GM21619 (cell line): ENCODE data around the gene DCHS2.

Experiments used
- ATAC-seq: cut with Tn5 transposase; IDR thresholded peaks from one replicate; pipeline ENCODE4 v1.9.1; 2021; ENCODE audit not compliant: unreplicated experiment

Gene DCHS2

DNA sequence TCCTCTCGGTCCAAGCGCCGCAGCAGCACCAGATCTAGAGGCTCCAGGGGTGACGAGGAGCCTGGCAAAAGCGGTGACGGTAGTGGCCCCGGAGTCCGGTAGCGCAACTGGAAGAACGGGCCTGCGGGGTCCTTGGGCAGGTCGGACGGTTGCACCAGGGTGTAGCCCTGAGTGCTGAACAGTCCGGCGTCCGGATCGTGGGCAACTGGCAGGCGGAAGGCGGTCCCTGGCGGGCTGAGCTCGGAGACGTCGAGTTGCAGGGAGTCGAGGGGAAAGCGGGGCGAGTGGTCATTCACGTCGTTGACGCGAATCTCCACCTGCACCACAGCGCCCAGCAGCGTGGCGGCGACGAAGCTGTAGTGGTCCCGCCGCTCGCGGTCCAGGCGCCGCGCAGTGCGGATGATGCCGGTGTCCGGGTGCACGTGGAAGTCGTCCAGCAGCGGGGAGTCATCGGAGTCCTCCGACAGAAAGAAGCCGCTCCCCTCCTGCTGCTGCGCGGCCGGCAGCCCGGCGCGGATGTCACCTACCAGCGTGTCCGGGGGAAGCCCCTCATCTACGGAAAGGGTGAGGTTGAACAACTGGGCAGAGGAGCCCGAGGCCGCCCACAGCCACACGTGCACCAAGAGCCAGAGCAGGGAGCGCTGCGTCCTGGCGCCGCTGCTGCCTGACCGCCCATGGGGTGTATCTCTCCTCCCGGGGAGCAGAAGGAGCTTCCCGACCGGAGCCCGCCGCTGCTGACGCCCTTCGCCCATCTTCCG lies 837 bp downstream of the DCHS2 start:
- ATAC-seq = peak; percentile 70

DNA sequence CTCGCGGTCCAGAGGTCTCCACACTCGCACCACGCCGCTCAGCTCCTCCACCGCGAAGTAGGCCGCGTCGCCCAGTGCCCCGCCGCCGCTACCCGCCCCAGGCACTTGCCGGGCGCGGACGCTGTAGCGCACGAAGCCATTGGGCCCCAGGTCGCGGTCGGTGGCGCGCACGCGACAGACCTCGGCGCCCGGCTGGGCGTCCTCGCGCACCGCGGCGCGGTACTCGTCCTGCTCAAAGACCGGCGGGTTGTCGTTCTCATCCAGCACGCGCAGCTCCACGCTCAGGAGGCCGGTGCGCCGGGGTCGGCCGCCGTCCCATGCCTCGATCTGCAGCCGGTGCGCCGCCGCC lies 1.4 kb downstream of the DCHS2 start:
- ATAC-seq = no peak

DNA sequence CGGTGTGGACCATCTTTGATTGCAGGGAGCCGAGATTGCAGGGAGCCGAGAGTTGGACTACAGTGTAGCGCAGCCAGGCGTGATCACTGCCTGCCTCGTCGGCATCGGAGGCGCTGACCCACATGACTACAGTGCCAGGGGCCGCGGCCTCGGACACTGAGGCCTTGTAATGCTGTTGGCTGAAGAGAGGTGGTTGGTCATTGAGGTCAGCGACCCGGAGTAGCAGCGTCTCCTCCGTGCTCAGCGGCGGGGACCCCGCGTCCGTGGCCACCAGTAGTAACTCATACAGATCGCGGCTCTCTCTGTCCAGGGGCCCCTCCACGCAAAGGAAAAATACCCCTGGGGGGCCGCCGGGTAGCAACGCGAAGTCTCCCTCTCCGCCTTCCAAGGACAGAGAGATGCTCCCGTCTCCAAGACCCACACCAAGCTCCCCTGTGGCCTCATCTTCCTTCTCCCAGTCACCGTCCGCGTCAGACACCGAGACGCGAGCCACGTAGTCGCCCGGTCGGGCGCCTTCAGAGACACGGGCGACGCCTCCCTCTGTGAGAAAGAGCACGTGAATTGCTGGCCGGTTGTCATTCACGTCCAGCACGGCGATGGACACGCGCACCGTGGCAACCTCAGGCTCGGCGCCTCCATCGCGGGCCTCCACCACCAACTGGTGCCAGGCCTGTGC lies 1.9 kb downstream of the DCHS2 start:
- no peak for ATAC-seq

DNA sequence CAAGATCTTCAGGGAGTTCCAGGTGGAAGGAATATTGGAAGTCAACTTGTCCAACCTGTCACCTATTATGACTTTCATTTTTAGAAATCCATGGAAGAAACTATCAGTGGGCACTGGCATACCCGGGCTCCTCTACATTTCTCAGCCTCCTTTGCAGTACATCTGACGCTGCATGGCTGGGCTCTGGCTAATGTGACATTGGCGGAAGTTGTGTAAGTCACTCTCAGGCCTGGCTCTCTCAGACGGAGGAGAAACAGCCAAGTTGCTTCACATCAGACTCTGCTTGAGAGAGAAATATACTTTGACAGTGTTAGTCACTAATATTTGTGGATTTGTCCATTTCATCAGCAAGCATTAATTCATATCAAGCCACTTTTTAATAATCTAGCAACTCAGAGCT lies 4.5 kb downstream of the DCHS2 start:
- no peak for ATAC-seq

DNA sequence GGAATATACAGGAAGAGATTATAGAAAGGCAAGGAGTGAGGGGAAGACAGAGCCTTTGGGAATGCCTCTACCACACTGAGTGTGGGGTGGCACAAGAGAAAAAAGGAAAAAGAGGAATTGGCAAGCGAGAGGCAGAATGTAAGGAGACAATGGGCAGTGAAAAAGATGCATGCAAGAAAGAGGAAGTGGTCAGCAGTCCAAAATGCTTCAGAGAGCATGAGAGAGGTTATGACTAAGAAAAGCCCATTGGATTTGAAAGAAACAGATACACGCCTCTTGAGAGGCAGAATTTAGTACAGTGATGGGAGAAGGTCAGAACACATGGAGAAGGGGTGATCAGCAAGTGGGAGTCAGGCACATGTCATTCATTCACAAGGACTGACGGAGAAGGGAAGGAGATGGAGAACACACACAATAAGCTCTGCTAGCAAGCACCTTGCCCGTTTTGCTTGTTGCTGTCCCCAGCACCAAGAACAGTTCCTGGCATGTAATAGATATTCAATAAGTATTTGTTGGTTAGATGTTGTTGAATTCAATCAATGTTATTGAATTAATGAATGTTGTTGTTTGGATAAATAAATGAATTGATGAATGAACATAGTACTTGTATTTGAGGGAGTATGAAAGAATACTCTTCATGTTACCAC lies 6.3 kb downstream of the DCHS2 start:
- peak; percentile 99 for ATAC-seq

DNA sequence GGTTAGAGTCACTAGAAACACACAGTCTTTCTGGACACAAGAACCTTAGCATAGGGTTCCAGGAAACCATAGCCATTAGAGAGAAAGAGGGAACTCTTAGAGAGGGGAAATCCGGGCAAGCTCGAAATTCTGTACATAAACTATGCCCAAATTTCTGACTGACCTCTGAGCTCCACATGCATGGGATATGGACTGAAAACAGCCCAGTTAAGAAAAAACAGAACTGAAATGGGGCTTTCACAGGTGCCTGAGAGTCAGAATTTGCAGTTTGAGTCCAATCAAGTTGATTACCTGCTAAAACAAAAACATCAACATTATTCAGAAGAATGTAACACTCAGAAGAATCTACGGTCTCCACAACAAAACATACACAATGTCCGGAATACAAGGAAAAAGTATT lies 13.1 kb downstream of the DCHS2 start:
- ATAC-seq = peak; percentile 20

DNA sequence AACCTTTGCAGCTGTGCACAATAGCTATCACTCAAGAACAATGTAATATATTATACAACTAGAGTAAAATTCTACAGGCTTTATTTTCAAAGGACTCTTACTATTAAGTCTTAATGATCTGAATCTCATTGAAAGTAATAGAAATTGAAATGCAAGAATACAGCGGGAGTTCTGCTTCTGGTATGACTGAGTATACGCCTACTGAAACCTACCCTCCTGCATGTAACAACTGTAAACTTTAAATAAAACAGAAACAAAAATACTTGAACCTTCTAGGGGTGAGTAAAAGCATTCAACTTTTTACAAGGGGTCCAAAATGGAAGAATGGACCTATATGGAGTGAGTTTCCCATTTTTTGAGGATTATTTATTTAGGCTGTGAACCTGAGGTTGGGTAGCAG lies 13.5 kb downstream of the DCHS2 start:
- ATAC-seq = peak; percentile 84

DNA sequence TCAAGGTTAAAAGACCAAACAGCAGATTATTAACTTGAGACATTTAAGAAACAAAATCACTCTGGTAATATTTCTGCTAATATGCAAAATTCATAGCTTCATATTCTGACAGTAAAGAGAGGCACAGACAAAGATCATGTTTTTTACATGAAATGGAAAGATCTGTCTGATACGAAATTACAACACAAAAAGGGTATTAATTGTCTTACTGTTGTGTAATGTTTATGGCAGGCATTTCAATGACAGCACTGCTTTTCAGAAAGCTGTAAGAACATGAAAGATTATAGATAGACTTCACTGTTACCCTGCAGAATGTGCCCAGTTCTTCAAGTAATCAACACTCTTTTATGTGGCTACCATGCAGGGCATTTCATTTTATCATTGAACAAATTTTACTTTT lies 15.4 kb downstream of the DCHS2 start:
- ATAC-seq = no peak

DNA sequence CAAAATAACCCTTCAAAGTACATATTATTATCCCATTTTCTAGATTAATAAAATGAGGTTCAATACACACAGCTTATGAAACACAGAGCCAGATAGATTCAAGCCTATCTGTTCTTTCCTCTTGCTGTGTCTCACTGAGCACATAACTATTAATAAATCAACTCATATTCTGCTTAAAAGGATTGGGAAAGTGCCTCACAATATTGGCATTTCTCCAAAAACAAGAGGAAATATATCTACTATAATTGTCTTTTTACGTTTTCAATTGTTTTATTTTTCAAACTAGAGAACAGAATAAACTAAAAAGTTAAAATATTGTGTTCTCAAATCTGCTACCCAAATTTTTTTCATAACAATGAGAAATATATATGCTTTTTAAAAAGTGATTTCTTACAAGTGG lies 15.8 kb downstream of the DCHS2 start:
- ATAC-seq = no peak

DNA sequence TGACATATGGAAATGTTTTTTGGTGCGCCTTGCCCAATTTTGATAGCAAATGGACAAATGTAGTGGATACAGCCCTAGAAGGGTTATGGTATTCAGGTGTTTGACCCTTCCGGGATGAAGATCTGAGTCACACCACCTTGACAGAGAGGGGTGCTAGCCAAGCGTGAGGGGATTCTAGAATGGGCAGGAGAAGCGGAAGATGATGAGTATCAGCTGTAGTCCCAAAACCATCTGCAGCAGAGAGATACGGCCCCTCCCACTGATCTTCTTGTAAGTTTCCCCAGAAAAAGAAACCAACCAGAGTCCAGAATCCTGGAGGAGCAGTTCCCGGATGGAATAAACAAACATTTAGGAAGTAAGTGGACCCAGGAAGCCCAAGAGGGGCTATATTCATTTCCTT lies 18.1 kb downstream of the DCHS2 start:
- no peak for ATAC-seq

DNA sequence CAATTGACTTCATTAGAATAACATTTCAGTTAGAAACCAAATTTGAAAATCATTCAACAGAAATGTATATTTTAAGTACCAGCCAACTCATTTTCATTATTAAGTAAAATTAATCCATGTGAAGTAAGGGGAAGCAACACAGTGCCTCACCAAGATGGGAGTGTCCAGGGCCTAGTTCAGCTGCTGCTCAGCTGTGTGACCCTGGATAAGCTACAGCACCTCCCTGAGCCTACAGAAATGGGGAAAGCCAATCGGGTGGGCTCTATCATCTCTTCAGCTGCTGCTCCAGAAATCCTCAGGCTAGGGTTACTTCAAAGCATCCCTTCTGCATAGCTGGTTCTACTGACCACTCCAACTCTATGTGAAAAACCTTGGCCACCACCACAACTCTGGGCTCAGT lies 18.7 kb downstream of the DCHS2 start:
- ATAC-seq = no peak

DNA sequence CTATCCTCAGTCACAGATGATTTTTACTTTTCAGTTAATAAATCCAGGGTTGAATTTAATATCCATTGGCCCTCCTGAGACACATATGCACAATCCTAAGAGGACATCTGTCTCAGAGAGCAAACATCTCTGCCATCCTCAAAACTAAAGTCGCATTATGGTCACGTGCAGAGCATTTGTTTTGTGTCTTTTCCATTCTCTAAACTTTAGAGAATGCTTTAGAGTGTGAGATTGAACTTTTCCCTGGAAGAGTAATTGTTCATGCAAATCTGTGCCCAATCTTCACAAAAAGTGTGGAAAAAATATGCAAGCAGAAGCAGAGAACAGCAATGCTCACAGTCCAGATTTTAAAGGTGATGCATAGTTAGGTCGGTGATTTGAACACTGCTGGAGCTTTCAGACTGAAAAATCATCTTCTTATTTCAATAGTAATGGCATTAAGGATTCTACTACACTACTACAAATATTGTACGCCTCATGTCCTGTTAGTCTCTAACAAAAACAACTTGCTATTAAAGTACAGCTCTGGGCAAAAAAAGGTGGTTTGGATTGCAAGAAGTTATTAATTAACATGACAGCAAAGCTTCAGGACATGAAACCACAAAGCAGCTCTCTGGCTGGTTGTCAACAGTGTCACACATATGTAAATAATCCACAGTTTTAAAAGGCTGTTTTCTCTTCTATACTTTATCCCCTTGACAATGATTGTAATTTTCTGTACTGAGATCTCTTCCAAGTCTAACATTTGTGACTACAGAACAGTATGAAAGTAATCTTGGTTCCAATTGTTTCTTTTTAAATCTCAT lies 19.9 kb downstream of the DCHS2 start:
- peak; percentile 79 for ATAC-seq

DNA sequence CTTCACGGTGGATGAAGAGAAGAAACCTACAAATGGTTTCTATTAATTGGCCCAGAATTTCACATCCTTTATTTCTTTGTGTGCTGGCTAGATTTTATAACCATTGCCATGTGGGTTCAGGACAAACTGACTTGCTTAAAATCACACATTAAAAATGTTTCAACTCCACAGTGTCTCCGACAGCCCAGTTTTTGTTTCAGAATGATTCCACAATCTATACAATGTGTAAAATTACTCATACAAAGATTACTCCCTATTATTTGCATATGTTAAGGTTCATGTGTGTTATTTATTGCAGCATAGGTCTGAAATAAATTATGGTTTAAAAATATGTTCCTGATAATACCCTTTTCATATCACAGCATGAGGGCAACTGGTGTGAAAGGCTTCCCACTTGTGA lies 20.6 kb downstream of the DCHS2 start:
- ATAC-seq = peak; percentile 72

DNA sequence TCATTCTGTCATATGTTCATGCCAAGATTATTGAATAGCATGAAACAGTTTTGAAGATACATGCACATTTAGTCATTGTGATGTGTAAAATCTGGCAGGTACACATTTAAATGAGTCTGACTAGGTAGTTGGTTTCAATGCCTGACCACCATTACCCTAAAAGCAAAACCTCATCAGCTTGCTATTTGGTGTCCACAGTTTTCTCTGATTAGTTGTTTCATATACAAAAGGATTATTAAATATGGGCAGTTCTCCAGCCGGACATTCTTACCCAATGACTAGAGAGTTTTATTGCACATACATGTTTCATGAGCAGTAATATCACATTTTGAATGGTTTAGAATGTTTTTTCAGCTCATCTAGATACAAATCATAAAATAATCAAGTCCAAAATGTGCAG lies 23.7 kb downstream of the DCHS2 start:
- ATAC-seq = no peak

DNA sequence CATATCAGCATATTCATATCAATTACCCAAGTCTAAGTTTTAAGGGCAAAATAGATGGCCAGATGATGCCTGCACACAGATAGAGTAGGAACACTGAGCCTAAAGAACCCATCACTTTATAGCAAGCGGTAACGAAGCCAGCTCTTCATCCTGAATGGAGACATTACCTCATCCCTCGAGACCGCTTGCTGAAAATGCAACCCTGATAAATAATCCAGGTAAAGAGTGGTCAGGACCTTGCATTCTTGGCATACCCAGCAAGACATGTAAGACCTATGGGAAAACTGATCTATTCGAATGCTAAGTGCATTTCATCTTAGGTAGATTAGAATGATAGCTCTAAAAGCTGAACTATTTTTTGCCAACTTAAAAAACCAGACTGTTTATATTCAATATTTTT lies 25.3 kb downstream of the DCHS2 start:
- no peak for ATAC-seq

DNA sequence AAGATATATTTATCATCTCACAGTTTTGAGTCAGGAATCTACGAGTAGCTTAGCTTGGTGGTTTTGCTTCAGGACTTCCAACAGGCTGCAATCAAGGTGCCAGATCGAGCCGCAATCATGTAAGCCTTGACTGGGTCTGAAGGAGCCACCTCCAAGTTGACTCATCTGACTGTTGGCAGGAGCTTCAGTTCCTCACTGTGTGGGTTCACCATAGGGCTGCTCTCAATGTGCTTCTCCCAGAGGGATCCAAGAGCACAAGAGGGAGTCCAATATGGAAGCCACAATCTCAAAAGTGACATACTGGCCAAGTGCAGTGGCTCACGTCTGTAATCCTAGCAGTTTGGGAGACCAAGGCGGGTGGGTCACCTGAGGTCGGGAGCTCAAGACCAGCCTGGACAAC lies 26.5 kb downstream of the DCHS2 start:
- ATAC-seq = no peak

DNA sequence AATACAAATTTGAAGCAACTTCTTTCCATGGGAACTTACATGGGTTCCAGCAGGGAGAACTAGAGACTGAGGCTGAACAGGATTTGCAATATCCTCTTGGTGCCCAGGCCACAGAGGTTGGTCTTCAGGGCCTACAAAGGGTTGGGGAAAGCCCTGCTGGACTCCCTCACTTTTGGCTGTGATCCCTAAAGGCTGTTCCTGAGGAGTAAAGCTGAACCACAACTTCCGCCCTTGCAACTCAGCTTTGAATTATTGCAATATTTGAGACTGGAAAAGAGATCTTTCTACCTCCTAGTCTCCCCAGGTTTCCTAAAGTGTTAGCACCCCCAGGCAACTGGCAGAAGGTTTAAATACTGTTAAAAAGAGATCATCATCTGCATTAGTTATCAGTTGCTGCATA lies 26.9 kb downstream of the DCHS2 start:
- ATAC-seq = no peak

DNA sequence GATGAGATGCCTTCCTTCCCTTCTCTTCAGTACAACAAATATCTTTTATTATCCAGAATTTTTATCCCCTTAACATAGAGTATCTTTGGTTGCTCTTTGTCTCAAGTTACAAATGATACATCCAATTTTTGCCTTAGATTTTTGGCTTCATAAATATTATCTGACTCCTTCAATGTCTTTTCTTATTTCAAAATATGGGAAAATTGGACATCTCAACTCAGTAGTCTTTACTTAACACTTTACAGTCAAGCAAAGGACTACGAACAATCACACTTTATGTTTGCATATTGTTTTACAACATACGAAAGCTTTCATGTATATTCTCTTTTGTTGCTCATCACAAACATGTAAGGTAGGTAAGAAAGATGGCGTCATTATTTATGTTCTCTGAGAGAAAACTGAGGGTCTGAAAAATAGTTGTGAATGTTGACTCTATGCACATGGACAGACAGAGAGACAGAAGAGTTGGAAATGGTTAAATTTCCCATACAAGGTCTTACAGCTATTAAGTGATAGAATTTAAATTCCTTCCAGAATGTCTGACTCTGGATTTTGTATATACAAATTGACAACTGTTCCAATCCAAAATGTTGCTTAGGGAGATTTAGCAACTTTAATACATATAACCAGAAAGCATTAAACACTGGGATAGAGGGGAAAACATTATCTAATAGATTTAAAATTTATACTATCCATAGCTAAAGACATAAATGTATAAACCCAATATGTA lies 29.4 kb downstream of the DCHS2 start:
- no peak for ATAC-seq

DNA sequence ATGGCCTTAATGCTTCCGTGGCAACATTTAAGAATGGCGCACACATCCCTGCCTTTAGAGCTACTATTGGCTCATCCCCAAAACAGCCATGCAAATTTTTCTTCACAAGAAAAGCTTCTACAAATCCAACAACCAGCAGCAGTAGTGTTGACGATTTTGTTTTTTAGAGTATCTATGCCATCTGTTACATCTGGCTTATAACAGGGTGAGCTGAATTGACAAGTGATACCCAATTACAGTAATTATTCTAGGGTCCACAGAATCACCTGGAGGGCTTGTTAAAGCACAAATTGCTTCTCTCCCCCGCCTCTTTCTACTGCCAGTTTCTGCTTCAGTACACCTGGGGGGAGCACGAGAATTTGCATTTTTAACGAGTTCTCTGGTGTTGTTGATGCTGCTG lies 34.1 kb downstream of the DCHS2 start:
- ATAC-seq = no peak

DNA sequence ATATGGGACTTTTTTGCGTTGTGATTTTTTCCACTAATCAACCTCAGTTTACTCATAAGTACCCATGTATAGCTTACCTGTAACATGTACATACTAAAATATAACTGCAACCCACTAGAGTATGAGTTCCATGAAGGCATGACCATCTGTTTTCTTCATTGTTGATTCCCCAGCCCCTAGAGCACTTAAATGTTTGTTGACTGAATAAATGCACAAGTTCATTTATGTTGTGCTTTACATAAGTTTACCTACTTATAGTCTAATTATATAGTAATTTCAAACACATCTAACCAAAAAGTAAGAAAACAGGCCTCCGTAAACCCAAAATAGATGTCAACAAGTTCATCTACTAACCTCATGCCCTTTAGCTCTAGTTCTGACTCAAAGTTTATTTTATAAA lies 34.7 kb downstream of the DCHS2 start:
- no peak for ATAC-seq

DNA sequence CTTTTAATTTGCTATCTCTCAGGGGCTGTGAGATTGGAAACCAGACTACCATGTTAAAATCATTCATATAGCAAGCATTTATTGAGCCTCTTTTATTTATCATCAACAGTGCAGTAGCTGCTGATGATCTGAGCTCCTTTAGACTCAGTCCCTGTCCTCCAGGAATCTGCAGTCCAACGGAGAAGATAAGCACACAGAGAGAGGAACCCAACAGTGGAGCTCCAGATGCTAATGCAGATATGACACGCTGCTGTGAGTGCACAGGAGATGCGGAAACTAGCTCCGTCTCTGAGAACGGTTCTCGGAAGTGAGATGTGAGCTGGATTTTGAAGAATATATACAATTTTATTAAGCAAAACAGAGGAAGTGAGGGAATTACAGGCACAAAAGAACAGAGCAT lies 35.4 kb downstream of the DCHS2 start:
- ATAC-seq = no peak
